ENCODE results near the gene COL6A1.

COL6A1 gene

GRCh38 chr21:46008893-46009621 lies 27.5 kb downstream of the COL6A1 start:
- no peak for DNase-seq

GRCh38 chr21:46009951-46010705 lies 28.6 kb downstream of the COL6A1 start:
- DNase-seq = no peak

- no peak for DNase-seq
Measured at GRCh38 chr21:46011267-46011967, 29.8 kb downstream of the COL6A1 start.

- DNase-seq = no peak
Measured at GRCh38 chr21:46012154-46012553, 30.6 kb downstream of the COL6A1 start.

GRCh38 chr21:46014828-46015227 lies 33.3 kb downstream of the COL6A1 start:
- no peak for DNase-seq

- no peak for DNase-seq
Measured at GRCh38 chr21:46017148-46017547, 35.6 kb downstream of the COL6A1 start.

GRCh38 chr21:46017695-46018094 lies 36.1 kb downstream of the COL6A1 start:
- DNase-seq = no peak

GRCh38 chr21:46018615-46019014 lies 37.0 kb downstream of the COL6A1 start:
- DNase-seq = no peak

GRCh38 chr21:46020581-46020980 lies 39.0 kb downstream of the COL6A1 start:
- DNase-seq = no peak

GRCh38 chr21:46021398-46021797 lies 39.8 kb downstream of the COL6A1 start:
- DNase-seq = no peak

GRCh38 chr21:46021978-46022544 lies 40.5 kb downstream of the COL6A1 start:
- DNase-seq = no peak

- no peak for DNase-seq
Measured at GRCh38 chr21:46022551-46023525, 41.3 kb downstream of the COL6A1 start.

GRCh38 chr21:46023555-46023954 lies 42.0 kb downstream of the COL6A1 start:
- DNase-seq = no peak

- no peak for DNase-seq
Measured at GRCh38 chr21:46024141-46024540, 42.6 kb downstream of the COL6A1 start.

- DNase-seq = no peak
Measured at GRCh38 chr21:46025113-46025770, 43.7 kb downstream of the COL6A1 start.

GRCh38 chr21:46027851-46028493 lies 46.4 kb downstream of the COL6A1 start:
- no peak for DNase-seq

GRCh38 chr21:46028573-46029091 lies 47.1 kb downstream of the COL6A1 start:
- DNase-seq = no peak

GRCh38 chr21:46029186-46029924 lies 47.8 kb downstream of the COL6A1 start:
- no peak for DNase-seq

GRCh38 chr21:46031484-46031883 lies 49.9 kb downstream of the COL6A1 start:
- DNase-seq = no peak

GRCh38 chr21:46032100-46032499 lies 50.5 kb downstream of the COL6A1 start:
- DNase-seq = no peak
